GM10266 (cell line): ENCODE measurements around the gene LMOD2.

Experiments
- DNase-seq: peaks from one replicate; pipeline ENCODE4 v3.0.0; 2012; ENCODE audit errors: extremely low spot score
- CTCF ChIP-seq: IDR thresholded peaks from 2 replicates; pipeline ENCODE4 v1.5.1; 2012; ENCODE audit warnings: mild to moderate bottlenecking, low read depth; ENCODE audit not compliant: control insufficient read depth, insufficient read depth; ENCODE audit errors: missing control alignments

LMOD2 gene

GRCh38 chr7:123652406-123652805 lies 3.3 kb upstream of the LMOD2 start:
- DNase-seq = no peak

GRCh38 chr7:123653162-123653561 lies 2.5 kb upstream of the LMOD2 start:
- no peak for TF ChIP-seq CTCF
- DNase-seq = no peak

More at GRCh38 chr7:123652406-123652805, 3.3 kb upstream of the LMOD2 start:
- no peak for TF ChIP-seq CTCF

- no peak for DNase-seq
- TF ChIP-seq CTCF = no peak
Observed at GRCh38 chr7:123656544-123657303, 1.1 kb downstream of the LMOD2 start.

- no peak for DNase-seq
- no peak for TF ChIP-seq CTCF
Observed at GRCh38 chr7:123657304-123657685, 1.6 kb downstream of the LMOD2 start.

GRCh38 chr7:123658023-123658422 lies 2.4 kb downstream of the LMOD2 start:
- no peak for DNase-seq
- no peak for TF ChIP-seq CTCF

- TF ChIP-seq CTCF = no peak
- no peak for DNase-seq
Observed at GRCh38 chr7:123660514-123661354, 5.1 kb downstream of the LMOD2 start.

GRCh38 chr7:123661765-123662164 lies 6.1 kb downstream of the LMOD2 start:
- TF ChIP-seq CTCF = no peak
- no peak for DNase-seq
